Activated CD4-positive, CD25-positive, alpha-beta regulatory T cell treated with anti-CD3 and anti-CD28 coated beads, Interleukin-2, amount 50 U/mL, for 72 hours (primary cell): Measurements from ENCODE around the gene OR2L5.

Experiments
- DNase-seq: peaks from one replicate; pipeline ENCODE4 v3.0.0; 2021

Gene OR2L5

GRCh38 chr1:248013229-248013710 lies at the start of gene OR2L5:
TSS of gene OR2L5 (plus strand) at chr1:248013660. CDS start at chr1:248021948, 8,288 bp downstream.
- DNase-seq = no peak

GRCh38 chr1:247964933-247965332 lies 48.5 kb upstream of the OR2L5 start, which contains the start of gene OR2AK2:
TSS of gene OR2AK2 (plus strand) at chr1:247965233. CDS start at chr1:247965377, 144 bp downstream.
- no peak for DNase-seq

- DNase-seq = no peak
Observed at GRCh38 chr1:247966532-247967204, 46.8 kb upstream of the OR2L5 start.

- no peak for DNase-seq
Observed at GRCh38 chr1:247992986-247993385, 20.5 kb upstream of the OR2L5 start.

GRCh38 chr1:247998811-247999210 lies 14.6 kb upstream of the OR2L5 start:
- no peak for DNase-seq

GRCh38 chr1:248000169-248000568 lies 13.3 kb upstream of the OR2L5 start:
- no peak for DNase-seq

- no peak for DNase-seq
Observed at GRCh38 chr1:248007778-248008177, 5.7 kb upstream of the OR2L5 start.

- DNase-seq = no peak
Observed at GRCh38 chr1:248009681-248010080, 3.8 kb upstream of the OR2L5 start.

GRCh38 chr1:248015803-248016202 lies 2.3 kb downstream of the OR2L5 start:
- DNase-seq = no peak

GRCh38 chr1:248029770-248030169 lies 16.3 kb downstream of the OR2L5 start, which contains the start of gene OR2L2:
TSS of gene OR2L2 (plus strand) at chr1:248030070. CDS start at chr1:248038268, 8,198 bp downstream.
- no peak for DNase-seq

- no peak for DNase-seq
Observed at GRCh38 chr1:248045209-248045608, 31.7 kb downstream of the OR2L5 start.

GRCh38 chr1:248046536-248046935 lies 33.1 kb downstream of the OR2L5 start, which contains the start of gene OR2L3:
TSS of gene OR2L3 (plus strand) at chr1:248046836. CDS start at chr1:248060682, 13,846 bp downstream.
- no peak for DNase-seq

GRCh38 chr1:248047008-248047407 lies 33.5 kb downstream of the OR2L5 start:
- DNase-seq = no peak

- DNase-seq = no peak
Observed at GRCh38 chr1:248054671-248055070, 41.2 kb downstream of the OR2L5 start.

- no peak for DNase-seq
Observed at GRCh38 chr1:248055261-248055660, 41.8 kb downstream of the OR2L5 start.

- no peak for DNase-seq
Observed at GRCh38 chr1:248065071-248065470, 51.6 kb downstream of the OR2L5 start.

GRCh38 chr1:248065604-248066003 lies 52.1 kb downstream of the OR2L5 start:
- no peak for DNase-seq
